ENCODE results near the gene STRN3.
"Not testable (repeated sequence)": the region's sequence is repeated elsewhere in the genome, so short reads cannot be mapped to it uniquely, and the experiment has no call there.

STRN3 gene

GRCh38 chr14:30967364-30968098, 58.6 kb downstream of the STRN3 start:
- not testable (repeated sequence) for DNase-seq

GRCh38 chr14:30966415-30967363, 59.5 kb downstream of the STRN3 start:
- peak in 1 of 2 experiments; percentile 8 for DNase-seq

DNA sequence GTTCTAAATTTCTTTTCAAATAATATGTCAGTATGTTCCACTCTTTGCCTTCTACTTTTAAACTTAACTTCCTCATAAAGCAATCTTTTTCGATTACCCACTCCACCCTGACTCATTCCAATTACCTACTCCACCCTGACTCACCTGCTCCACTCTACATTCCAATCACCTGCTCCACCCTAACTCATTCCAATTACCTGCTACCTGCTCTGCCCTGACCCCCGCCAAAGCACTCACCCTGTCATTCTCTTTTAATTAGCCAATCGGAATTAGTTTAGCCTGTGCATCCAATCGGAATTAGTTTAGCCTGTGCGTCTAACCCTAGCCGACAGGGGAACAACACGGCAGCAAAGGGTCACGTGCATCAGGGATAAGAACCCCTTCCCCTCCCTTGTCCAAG, 60.3 kb downstream of the STRN3 start:
- not testable (repeated sequence) for DNase-seq

DNA sequence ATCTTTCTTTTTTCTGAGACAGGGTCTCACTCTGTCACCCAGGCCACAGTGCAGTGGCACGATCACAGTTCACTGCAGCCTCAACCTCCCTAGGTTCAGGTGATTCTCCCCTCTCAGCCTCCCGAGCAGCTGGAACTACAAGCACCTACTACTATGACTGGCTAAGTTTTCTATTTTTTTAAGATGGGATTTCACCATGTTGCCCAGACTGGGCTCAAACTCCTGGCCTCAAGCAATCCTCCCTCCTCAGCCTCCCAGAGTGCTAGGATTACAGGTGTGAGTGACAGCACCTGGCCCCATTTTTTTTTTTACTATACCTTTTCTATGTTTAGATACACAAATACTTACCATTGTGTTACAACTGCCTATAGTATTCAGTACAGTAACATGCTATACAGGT, 63.6 kb downstream of the STRN3 start:
- not testable (repeated sequence) for DNase-seq

DNA sequence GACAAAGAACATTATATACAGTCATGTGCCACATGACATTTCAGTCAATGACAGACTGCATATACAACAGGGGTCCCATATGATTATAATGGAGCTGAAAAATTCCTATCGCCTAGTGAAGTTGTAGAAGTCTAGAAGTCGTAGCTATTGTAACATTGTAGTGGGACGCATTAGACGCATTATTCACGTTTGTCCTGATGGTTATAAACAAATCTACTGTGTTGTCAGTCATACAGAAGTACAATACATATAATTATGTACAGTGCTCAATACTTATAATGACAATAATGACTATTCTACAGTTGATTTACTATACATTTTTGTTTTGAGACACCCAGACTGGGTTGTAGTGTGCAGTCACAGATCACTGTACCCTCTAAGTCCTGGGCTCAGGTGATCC, 64.8 kb downstream of the STRN3 start:
- no peak for DNase-seq

DNA sequence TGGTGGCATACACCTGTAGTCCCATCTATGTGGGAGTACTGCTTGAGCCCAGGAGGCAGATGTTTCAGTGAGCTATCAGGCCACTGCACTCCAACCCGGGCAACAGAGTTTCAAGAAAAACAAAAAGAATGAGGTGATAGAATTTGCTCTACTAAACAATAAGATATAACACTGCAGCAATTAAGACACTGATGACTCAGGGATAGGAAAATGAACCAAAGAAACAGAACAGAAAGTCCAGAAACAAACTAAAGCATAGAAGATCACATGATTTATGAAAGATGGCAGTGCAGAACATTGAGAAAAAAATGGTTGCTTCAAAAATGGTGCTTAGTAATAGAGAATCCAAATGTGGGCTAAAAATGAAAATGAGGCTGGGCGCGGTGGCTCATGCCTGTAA, 66.0 kb downstream of the STRN3 start:
- no peak for DNase-seq

DNA sequence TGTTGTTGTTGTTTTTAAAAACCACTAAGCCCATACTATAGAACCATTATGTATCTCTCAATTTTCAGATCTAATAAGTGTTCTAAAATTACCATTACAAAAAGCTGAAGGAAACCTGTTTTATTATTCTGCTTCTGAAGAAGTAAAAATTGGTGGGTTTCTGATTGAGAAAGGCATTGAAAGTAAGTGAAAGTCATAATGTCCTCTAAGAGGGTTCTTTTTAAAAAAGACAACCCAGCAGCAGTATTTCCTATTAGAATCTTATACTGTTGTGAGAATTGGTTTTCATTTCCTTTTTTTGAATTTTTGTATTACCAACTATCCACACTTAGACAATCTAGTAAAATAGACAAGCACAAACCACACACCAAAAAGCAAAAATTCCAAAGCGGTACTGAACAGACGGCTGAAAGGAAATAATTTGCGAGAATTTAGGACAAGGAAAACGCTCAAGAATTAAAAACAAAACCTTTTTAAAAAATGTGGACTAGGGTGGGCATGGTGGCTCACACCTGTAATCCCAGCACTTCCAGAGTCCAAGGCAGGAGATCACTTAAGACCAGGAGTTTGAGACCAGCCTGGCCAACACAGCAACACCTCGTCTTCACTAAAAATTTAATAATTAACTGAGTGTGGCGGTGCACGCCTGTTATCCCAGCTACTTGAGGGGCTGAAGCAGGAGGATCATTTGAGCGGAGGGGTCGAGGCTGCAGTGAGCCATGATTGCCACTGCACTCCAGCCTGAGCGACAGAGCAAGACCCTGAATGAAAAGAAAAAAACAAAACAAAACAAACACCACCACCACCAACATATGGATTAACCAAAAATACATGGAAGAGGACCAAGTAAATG, 67.4 kb downstream of the STRN3 start:
- no peak for DNase-seq

DNA sequence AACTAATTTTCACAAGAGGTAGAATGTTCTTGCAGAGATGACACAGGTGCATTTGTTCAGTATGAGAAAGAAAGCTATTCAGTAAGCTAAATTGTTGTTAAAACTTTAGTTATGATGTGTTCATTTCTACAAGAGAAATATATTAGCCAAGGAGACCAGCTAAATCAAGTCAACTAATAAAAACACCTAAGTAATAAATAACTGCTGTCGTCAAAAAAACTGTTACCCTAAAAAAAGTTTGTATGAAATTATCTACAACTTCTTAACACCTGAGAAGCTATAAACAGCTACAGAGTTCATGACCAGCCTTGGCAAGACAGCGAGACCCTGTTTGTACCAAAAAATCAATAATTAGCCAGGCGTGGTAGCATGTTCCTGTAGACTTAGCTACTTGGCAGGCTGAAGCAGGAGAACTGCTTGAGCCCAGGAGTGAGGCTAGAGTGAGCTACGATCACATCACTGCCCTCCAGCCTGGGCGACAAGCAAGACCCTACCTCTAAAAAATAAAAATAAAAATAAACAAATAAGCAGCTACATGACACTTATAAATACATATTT, 68.3 kb downstream of the STRN3 start:
- DNase-seq, result no peak

DNA sequence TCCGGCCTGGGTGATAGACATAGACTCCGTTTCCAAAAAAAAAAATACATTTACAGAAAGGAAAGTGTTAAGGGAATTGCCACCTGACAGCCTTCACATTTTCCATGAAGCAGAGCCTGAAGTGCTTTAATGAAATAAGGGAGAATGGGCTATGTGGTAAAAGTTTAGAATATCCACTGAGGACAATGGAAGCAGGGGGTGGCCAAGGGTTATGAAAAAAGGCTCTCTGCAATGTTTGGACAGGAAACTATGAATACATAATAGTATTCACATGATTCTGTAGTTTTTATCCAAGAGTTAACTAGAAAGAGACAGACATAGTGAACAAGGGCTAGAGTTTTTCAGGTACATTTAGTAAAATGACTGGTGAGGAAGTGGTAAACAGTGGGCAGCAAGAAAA, 76.5 kb downstream of the STRN3 start:
- DNase-seq, result no peak

DNA sequence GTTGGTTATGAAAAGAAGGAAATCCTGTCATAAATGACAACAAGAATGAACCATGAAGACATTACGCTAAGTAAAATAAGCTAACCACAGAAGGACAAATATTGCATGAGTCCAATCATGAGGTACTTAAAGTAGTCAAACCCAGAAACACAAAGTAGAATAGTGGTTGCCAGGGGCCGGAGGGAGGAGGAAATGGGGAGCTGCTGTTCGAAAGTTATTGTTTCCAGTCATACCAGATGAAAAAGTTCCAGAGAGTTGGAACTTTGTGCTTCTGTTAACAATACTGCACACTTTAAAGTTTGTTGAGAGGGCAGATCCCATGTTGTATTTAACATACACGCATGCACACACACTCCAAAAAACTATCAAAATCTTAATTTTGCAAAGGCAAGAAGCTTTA, 82.5 kb downstream of the STRN3 start:
- no peak for DNase-seq

GRCh38 chr14:30940886-30941285, 85.3 kb downstream of the STRN3 start:
- DNase-seq, result no peak

DNA sequence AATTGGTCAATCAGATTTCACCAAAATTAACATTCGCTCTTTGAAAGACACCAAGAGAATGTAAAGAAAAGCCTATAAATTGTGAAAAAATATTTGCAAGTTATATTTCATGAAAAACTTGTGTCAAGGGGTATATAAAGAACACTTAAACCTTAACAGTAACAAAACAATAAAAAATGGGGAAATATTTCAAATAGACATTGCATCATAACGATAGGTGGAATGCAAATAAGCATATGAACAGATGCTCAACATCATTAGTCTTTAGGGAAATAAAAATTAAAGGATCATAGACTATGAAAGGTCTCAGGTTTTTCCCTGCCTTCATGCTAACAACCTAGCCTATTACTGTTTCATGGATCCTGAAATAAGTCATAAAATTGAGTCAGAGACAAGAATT, 87.6 kb downstream of the STRN3 start:
- DNase-seq, result no peak

DNA sequence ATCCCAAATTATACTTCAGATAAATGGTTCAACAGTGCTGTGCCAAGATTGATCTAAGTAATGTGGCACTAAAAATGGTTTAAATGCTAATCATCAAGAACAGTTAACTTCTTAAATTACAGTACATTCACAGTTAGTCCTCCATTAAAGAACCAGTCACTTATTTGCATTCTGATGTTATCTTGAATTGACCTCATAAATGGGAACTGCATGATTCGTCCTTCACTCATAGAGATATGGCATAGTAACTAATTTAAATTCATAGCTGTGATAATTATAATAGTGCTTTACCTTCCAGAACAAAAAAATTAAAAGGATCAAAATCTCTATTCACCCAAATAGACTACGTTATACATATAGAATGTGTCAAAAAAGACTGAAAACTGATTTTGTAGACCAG, 90.7 kb downstream of the STRN3 start:
- DNase-seq, result no peak

DNA sequence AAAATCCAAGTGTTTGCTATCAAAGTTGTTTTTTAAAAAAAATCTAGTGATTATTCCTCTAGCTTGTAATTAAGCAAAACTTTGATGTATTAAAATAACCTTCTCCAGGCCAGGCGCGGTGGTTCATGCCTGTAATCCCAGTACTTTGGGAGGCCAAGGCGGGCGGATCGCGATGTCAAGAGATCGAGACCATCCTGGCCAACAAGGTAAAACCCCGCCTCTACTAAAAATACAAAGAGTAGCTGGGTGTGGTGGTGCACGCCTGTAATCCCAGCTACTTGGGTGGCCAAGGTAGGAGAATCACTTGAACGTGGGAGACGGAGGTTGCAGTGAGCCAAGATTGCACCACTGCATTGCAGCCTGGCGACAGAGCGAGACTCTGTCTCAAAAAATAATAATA, 92.2 kb downstream of the STRN3 start:
- DNase-seq, result not testable (repeated sequence)

DNA sequence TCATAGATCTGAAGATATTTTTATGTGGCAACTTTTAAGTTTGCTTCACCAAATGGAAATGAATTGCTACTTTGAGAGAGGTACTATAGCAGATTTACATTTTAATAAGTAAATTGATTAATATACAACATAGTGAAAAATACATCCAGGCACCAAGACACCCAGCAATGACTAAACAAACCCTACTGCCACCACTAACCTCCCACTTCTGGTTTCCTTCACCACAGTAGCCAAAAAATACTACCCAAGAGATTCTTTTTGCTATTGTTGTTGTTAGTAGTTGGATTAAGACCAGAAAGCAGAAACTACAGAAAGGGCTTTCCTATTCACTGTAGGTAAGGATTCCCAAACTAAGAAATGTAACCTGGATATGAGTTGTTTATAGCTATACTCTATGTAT, 97.7 kb downstream of the STRN3 start:
- DNase-seq, result no peak

GRCh38 chr14:30925254-30925653, 100.9 kb downstream of the STRN3 start:
- no peak for DNase-seq

- DNase-seq, result no peak
Measured at GRCh38 chr14:30921788-30922187, 104.4 kb downstream of the STRN3 start.

GRCh38 chr14:30921305-30921704, 104.9 kb downstream of the STRN3 start:
- DNase-seq, result no peak

- no peak for DNase-seq
Measured at GRCh38 chr14:30915596-30915995, 110.6 kb downstream of the STRN3 start.

GRCh38 chr14:30914812-30915211, 111.4 kb downstream of the STRN3 start:
- DNase-seq, result no peak

GRCh38 chr14:30908826-30909225, 117.4 kb downstream of the STRN3 start:
- no peak for DNase-seq

GRCh38 chr14:30907659-30908057, 118.5 kb downstream of the STRN3 start:
- DNase-seq, result no peak

Data from NCI-H187 (cell line).